Keratinocyte (primary cell): ENCODE measurements around the gene TMEM174. TPM values are rescaled to one million over a fixed set of nuclear protein-coding genes. Genes with fewer than 3 reads are reported as not detected.

Source experiments
- DNase-seq: peaks from one replicate; pipeline ENCODE4 v3.0.0-alpha.2; 2011; ENCODE audit warnings: low read depth, missing footprints, low spot score
- FAIRE-seq: peaks from 2 replicates; lab custom pipeline; 2011; peaks lifted over from hg19 to GRCh38; lab: Jason Lieb, UNC
- H2AFZ ChIP-seq: 2 replicates; pipeline ENCODE4 v1.6.0; 2012; ENCODE audit warnings: low read length, control low read depth, inconsistent platforms; ENCODE audit not compliant: control insufficient read depth
- H3K27ac ChIP-seq: 2 replicates; pipeline ENCODE4 v1.5.1; 2011; ENCODE audit warnings: low read length; ENCODE audit not compliant: control insufficient read depth, insufficient read depth
- H3K27me3 ChIP-seq: 3 replicates; pipeline ENCODE4 v1.6.0; 2011; ENCODE audit warnings: low read length; ENCODE audit not compliant: control insufficient read depth, insufficient read depth; ENCODE audit errors: extremely low read depth
- H3K36me3 ChIP-seq, 2 experiments: 2 replicates in 1 of 2; 3 replicates in 1 of 2; pipeline ENCODE4 v1.5.1; 2011; ENCODE audit warnings: low read length in 2 of 2, mild to moderate bottlenecking in 1 of 2; ENCODE audit not compliant: control insufficient read depth in 2 of 2, insufficient read depth in 2 of 2; ENCODE audit errors: extremely low read depth in 1 of 2
- H3K4me1 ChIP-seq: 3 replicates; pipeline ENCODE4 v1.5.1; 2011; ENCODE audit warnings: low read length; ENCODE audit not compliant: control insufficient read depth, insufficient read depth; ENCODE audit errors: extremely low read depth
- H3K4me2 ChIP-seq: 3 replicates; pipeline ENCODE4 v1.6.0; 2011; ENCODE audit warnings: low read depth, low read length; ENCODE audit not compliant: control insufficient read depth, insufficient read depth; ENCODE audit errors: extremely low read depth
- H3K4me3 ChIP-seq, 3 experiments: fragments of 200-600 bp in 1 of 3; sonication (generic) in 1 of 3; 2 replicates in 2 of 3; 3 replicates in 1 of 3; pipeline ENCODE4 v1.5.1; 2011 to 2016; ENCODE audit warnings: low read length in 3 of 3, mild to moderate bottlenecking in 3 of 3, control low read depth in 2 of 3, inconsistent platforms in 1 of 3, low read depth in 1 of 3, mixed read lengths in 1 of 3, mixed run types in 1 of 3, moderate library complexity in 1 of 3; ENCODE audit not compliant: control insufficient read depth in 2 of 3, insufficient read depth in 2 of 3; ENCODE audit errors: extremely low read depth in 1 of 3
- H3K79me2 ChIP-seq: 2 replicates; pipeline ENCODE4 v1.6.0; 2012; ENCODE audit warnings: low read length; ENCODE audit not compliant: control insufficient read depth, insufficient read depth
- H3K9ac ChIP-seq: 3 replicates; pipeline ENCODE4 v1.6.0; 2011; ENCODE audit warnings: low read length; ENCODE audit not compliant: control insufficient read depth, insufficient read depth; ENCODE audit errors: extremely low read depth
- H3K9me1 ChIP-seq: 3 replicates; pipeline ENCODE4 v1.6.0; 2011; ENCODE audit warnings: low read length; ENCODE audit not compliant: control insufficient read depth, insufficient read depth; ENCODE audit errors: extremely low read depth
- H3K9me3 ChIP-seq: 2 replicates; pipeline ENCODE4 v1.5.1; 2012; ENCODE audit warnings: low read depth, low read length; ENCODE audit not compliant: control insufficient read depth
- H4K20me1 ChIP-seq: 3 replicates; pipeline ENCODE4 v1.6.0; 2011; ENCODE audit warnings: low read length; ENCODE audit not compliant: control insufficient read depth, insufficient read depth; ENCODE audit errors: extremely low read depth
- CTCF ChIP-seq, 3 experiments: IDR thresholded peaks in 1 of 3; conservative IDR thresholded peaks in 1 of 3; optimal IDR thresholded peaks in 1 of 3; 2 replicates in 2 of 3; 3 replicates in 1 of 3; pipeline versions ENCODE3 to v1.5.1; 2011; ENCODE audit warnings: low read length in 3 of 3, mild to moderate bottlenecking in 3 of 3, moderate library complexity in 2 of 3, control low read depth in 1 of 3, inconsistent platforms in 1 of 3; ENCODE audit not compliant: insufficient read depth in 2 of 3; ENCODE audit errors: extremely low read depth in 1 of 3
- EZH2 ChIP-seq: IDR thresholded peaks from one replicate; pipeline ENCODE4 v1.6.1; 2012; ENCODE audit warnings: inconsistent platforms, mild to moderate bottlenecking, low read length, moderate library complexity
- dilution Hi-C: fragments of 300-500 bp; cut with MboI; formaldehyde crosslinking; loops from one replicate; pipeline ENCODE4 v1.7.0; 2020; ENCODE audit warnings: low sequenced_read_pairs; ENCODE audit not compliant: extremely low pct_ligation_motif_present
- polyA plus RNA-seq, 5 experiments: library from polyadenylated mRNA; depleted of rRNA in 3 of 5; stranded (reverse) in 3 of 5; stranded (forward) in 1 of 5; unstranded in 1 of 5; fragments of >200 nt; gene quantifications; 1 replicate in 1 of 5; 2 replicates in 3 of 5; 3 replicates in 1 of 5; pipeline versions ENCODE4 v1.2.1 to v1.2.3, GENCODE V29; 2011 to 2012; ENCODE audit warnings: missing spikeins in 2 of 5, low read depth in 1 of 5, low replicate concordance in 1 of 5

Gene TMEM174
- polyA plus RNA-seq, 1 donor (not counting 4 experiments of a cell fraction or from before 2014, with no cell fraction given) = not detected

- Histone ChIP-seq H3K27me3 (no peaks in the 10 kb centered on the region), H3K4me1 (peaks cover 2% of the 10 kb centered on the region), H3K9me3 (no peaks in the 10 kb centered on the region), H3K9ac (no peak overlapping the region), H2AFZ (no peak overlapping the region), H3K9me1 (no peaks in the 10 kb centered on the region), H3K4me2 (no peak overlapping the region), H4K20me1 (no peaks in the 10 kb centered on the region), H3K27ac (no peak overlapping the region), H3K36me3 (no peaks in the 10 kb centered on the region), H3K4me3 (no peak overlapping the region), H3K79me2 (no peaks in the 10 kb centered on the region)
- FAIRE-seq (no peak), DNase-seq (no peak)
- dilution Hi-C loops = no loop called here
- no peak for TF ChIP-seq EZH2
- no peak for TF ChIP-seq CTCF (optimal IDR thresholded peaks at IDR 0.05 in 1 of 3, IDR thresholded peaks at IDR 0.05 in 1 of 3, conservative IDR thresholded peaks at IDR 0.05 in 1 of 3; ENCODE audit: extremely low read depth in 1 of 3, insufficient read depth in 2 of 3, low read length in 3 of 3)
Measured at GRCh38 chr5:73153513-73153912, 19.5 kb upstream of the TMEM174 start.

GRCh38 chr5:73154208-73155006, 18.6 kb upstream of the TMEM174 start:
- dilution Hi-C loops = no loop called here
- no peak overlapping the region for H2AFZ ChIP-seq
- H3K9ac ChIP-seq = no peak overlapping the region
- TF ChIP-seq EZH2 (no peak), CTCF (optimal IDR thresholded peaks at IDR 0.05 in 1 of 3, IDR thresholded peaks at IDR 0.05 in 1 of 3, conservative IDR thresholded peaks at IDR 0.05 in 1 of 3; ENCODE audit: extremely low read depth in 1 of 3, insufficient read depth in 2 of 3, low read length in 3 of 3) (no peak)
- H3K27ac ChIP-seq = no peak overlapping the region
- peaks cover 2% of the 10 kb centered on the region for H3K4me1 ChIP-seq
- DNase-seq = no peak
- no peaks in the 10 kb centered on the region for H3K27me3 ChIP-seq
- no peaks in the 10 kb centered on the region for H4K20me1 ChIP-seq
- H3K4me3 ChIP-seq = no peak overlapping the region
- H3K9me1 ChIP-seq = no peaks in the 10 kb centered on the region
- no peak overlapping the region for H3K4me2 ChIP-seq
- no peaks in the 10 kb centered on the region for H3K79me2 ChIP-seq
- no peak for FAIRE-seq
- H3K9me3 ChIP-seq = no peaks in the 10 kb centered on the region
- no peaks in the 10 kb centered on the region for H3K36me3 ChIP-seq
